ENCODE measurements around the gene LYRM4.

The LYRM4 gene

GRCh38 chr6:5246141-5247097 lies 14.3 kb downstream of the LYRM4 start:
- ATAC-seq (no peak), DNase-seq (no peak)
- Mint-ChIP-seq H3K9me3 (no peaks in the 10 kb centered on the region), H3K27ac (no peak overlapping the region), H3K4me3 (no peak overlapping the region), H3K4me1 (peaks cover 2% of the 10 kb centered on the region), H3K27me3 (no peaks in the 10 kb centered on the region), H3K36me3 (ENCODE audit: low read depth) (peaks cover 7% of the 10 kb centered on the region)

GRCh38 chr6:5243069-5243468 lies 17.7 kb downstream of the LYRM4 start:
- Mint-ChIP-seq H3K4me1 (no peaks in the 10 kb centered on the region), H3K4me3 (no peak overlapping the region), H3K27me3 (no peaks in the 10 kb centered on the region), H3K9me3 (no peaks in the 10 kb centered on the region), H3K36me3 (ENCODE audit: low read depth) (peaks cover 6% of the 10 kb centered on the region), H3K27ac (no peak overlapping the region)
- DNase-seq (no peak), ATAC-seq (no peak)

GRCh38 chr6:5241252-5241651 lies 19.5 kb downstream of the LYRM4 start:
- Mint-ChIP-seq H3K27ac (no peak overlapping the region), H3K4me3 (no peak overlapping the region), H3K4me1 (no peaks in the 10 kb centered on the region), H3K36me3 (ENCODE audit: low read depth) (peaks cover 6% of the 10 kb centered on the region), H3K9me3 (no peaks in the 10 kb centered on the region), H3K27me3 (no peaks in the 10 kb centered on the region)
- DNase-seq, result no peak
- ATAC-seq, result no peak

- Mint-ChIP-seq H3K36me3 (ENCODE audit: low read depth) (peaks cover 8% of the 10 kb centered on the region), H3K4me3 (no peak overlapping the region), H3K27ac (no peak overlapping the region), H3K4me1 (no peaks in the 10 kb centered on the region), H3K27me3 (no peaks in the 10 kb centered on the region), H3K9me3 (no peaks in the 10 kb centered on the region)
- no peak for DNase-seq
- ATAC-seq, result no peak
Measured at GRCh38 chr6:5238336-5238735, 22.4 kb downstream of the LYRM4 start.

- peaks cover 8% of the 10 kb centered on the region for H3K36me3 Mint-ChIP-seq (ENCODE audit: low read depth)
- H3K4me3 Mint-ChIP-seq, result no peak overlapping the region
- DNase-seq (no peak), ATAC-seq (no peak)
- H3K27ac Mint-ChIP-seq, result no peak overlapping the region
- no peaks in the 10 kb centered on the region for H3K4me1 Mint-ChIP-seq
- no peaks in the 10 kb centered on the region for H3K27me3 Mint-ChIP-seq
- no peaks in the 10 kb centered on the region for H3K9me3 Mint-ChIP-seq
Measured at GRCh38 chr6:5237805-5238204, 22.9 kb downstream of the LYRM4 start.

- no peak for ATAC-seq
- no peaks in the 10 kb centered on the region for H3K27me3 Mint-ChIP-seq
- no peaks in the 10 kb centered on the region for H3K9me3 Mint-ChIP-seq
- H3K36me3 Mint-ChIP-seq (ENCODE audit: low read depth), result peaks cover 6% of the 10 kb centered on the region
- no peak overlapping the region for H3K4me3 Mint-ChIP-seq
- DNase-seq, result no peak
- no peaks in the 10 kb centered on the region for H3K4me1 Mint-ChIP-seq
- H3K27ac Mint-ChIP-seq, result no peak overlapping the region
Measured at GRCh38 chr6:5235830-5236229, 24.9 kb downstream of the LYRM4 start.

GRCh38 chr6:5234874-5235273 lies 25.9 kb downstream of the LYRM4 start:
- H3K27ac Mint-ChIP-seq, result no peak overlapping the region
- H3K27me3 Mint-ChIP-seq, result no peaks in the 10 kb centered on the region
- peaks cover 5% of the 10 kb centered on the region for H3K36me3 Mint-ChIP-seq (ENCODE audit: low read depth)
- ATAC-seq (no peak), DNase-seq (no peak)
- no peaks in the 10 kb centered on the region for H3K9me3 Mint-ChIP-seq
- H3K4me3 Mint-ChIP-seq, result no peak overlapping the region
- H3K4me1 Mint-ChIP-seq, result no peaks in the 10 kb centered on the region

GRCh38 chr6:5231289-5231688 lies 29.5 kb downstream of the LYRM4 start:
- DNase-seq (no peak), ATAC-seq (no peak)
- H3K27ac Mint-ChIP-seq, result no peak overlapping the region
- H3K27me3 Mint-ChIP-seq, result no peaks in the 10 kb centered on the region
- no peaks in the 10 kb centered on the region for H3K9me3 Mint-ChIP-seq
- peaks cover 10% of the 10 kb centered on the region for H3K36me3 Mint-ChIP-seq (ENCODE audit: low read depth)
- no peaks in the 10 kb centered on the region for H3K4me1 Mint-ChIP-seq
- no peak overlapping the region for H3K4me3 Mint-ChIP-seq

- no peak overlapping the region for H3K27ac Mint-ChIP-seq
Measured at GRCh38 chr6:5230081-5230480, 30.7 kb downstream of the LYRM4 start.

GRCh38 chr6:5229356-5229755 lies 31.4 kb downstream of the LYRM4 start:
- Mint-ChIP-seq H3K27ac (no peak overlapping the region), H3K4me1 (no peaks in the 10 kb centered on the region), H3K4me3 (no peak overlapping the region), H3K27me3 (no peaks in the 10 kb centered on the region), H3K9me3 (no peaks in the 10 kb centered on the region), H3K36me3 (ENCODE audit: low read depth) (peaks cover 5% of the 10 kb centered on the region)
- no peak for DNase-seq
- no peak for ATAC-seq

More at GRCh38 chr6:5230081-5230480, 30.7 kb downstream of the LYRM4 start:
- no peak overlapping the region for H3K4me3 Mint-ChIP-seq
- no peaks in the 10 kb centered on the region for H3K4me1 Mint-ChIP-seq
- no peaks in the 10 kb centered on the region for H3K9me3 Mint-ChIP-seq
- H3K27me3 Mint-ChIP-seq, result no peaks in the 10 kb centered on the region
- ATAC-seq, result no peak
- H3K36me3 Mint-ChIP-seq (ENCODE audit: low read depth), result peaks cover 5% of the 10 kb centered on the region
- DNase-seq, result no peak

- no peaks in the 10 kb centered on the region for H3K27me3 Mint-ChIP-seq
- H3K27ac Mint-ChIP-seq, result no peak overlapping the region
- DNase-seq (no peak), ATAC-seq (no peak)
- no peaks in the 10 kb centered on the region for H3K4me1 Mint-ChIP-seq
- peaks cover 11% of the 10 kb centered on the region for H3K36me3 Mint-ChIP-seq (ENCODE audit: low read depth)
- H3K4me3 Mint-ChIP-seq, result no peak overlapping the region
- no peaks in the 10 kb centered on the region for H3K9me3 Mint-ChIP-seq
Measured at GRCh38 chr6:5223309-5223708, 37.4 kb downstream of the LYRM4 start.

GRCh38 chr6:5220443-5220842 lies 40.3 kb downstream of the LYRM4 start:
- H3K27me3 Mint-ChIP-seq, result no peaks in the 10 kb centered on the region
- peaks cover 11% of the 10 kb centered on the region for H3K36me3 Mint-ChIP-seq (ENCODE audit: low read depth)
- ATAC-seq, result no peak
- no peaks in the 10 kb centered on the region for H3K4me1 Mint-ChIP-seq
- no peak overlapping the region for H3K27ac Mint-ChIP-seq
- no peak overlapping the region for H3K4me3 Mint-ChIP-seq
- no peaks in the 10 kb centered on the region for H3K9me3 Mint-ChIP-seq
- no peak for DNase-seq

- Mint-ChIP-seq H3K36me3 (ENCODE audit: low read depth) (peaks cover 16% of the 10 kb centered on the region), H3K9me3 (no peaks in the 10 kb centered on the region), H3K4me3 (no peak overlapping the region), H3K27me3 (no peaks in the 10 kb centered on the region), H3K27ac (no peak overlapping the region), H3K4me1 (no peaks in the 10 kb centered on the region)
- ATAC-seq, result no peak
- no peak for DNase-seq
Measured at GRCh38 chr6:5219011-5219691, 41.6 kb downstream of the LYRM4 start.

- Mint-ChIP-seq H3K36me3 (ENCODE audit: low read depth) (peaks cover 29% of the 10 kb centered on the region), H3K4me1 (no peaks in the 10 kb centered on the region), H3K4me3 (no peak overlapping the region), H3K27me3 (no peaks in the 10 kb centered on the region), H3K27ac (no peak overlapping the region), H3K9me3 (no peaks in the 10 kb centered on the region)
- DNase-seq (no peak), ATAC-seq (no peak)
Measured at GRCh38 chr6:5217356-5217755, 43.4 kb downstream of the LYRM4 start.

- no peaks in the 10 kb centered on the region for H3K9me3 Mint-ChIP-seq
- peaks cover 23% of the 10 kb centered on the region for H3K36me3 Mint-ChIP-seq (ENCODE audit: low read depth)
- H3K4me3 Mint-ChIP-seq, result no peak overlapping the region
- DNase-seq, result no peak
- ATAC-seq, result no peak
- H3K27ac Mint-ChIP-seq, result no peak overlapping the region
- H3K4me1 Mint-ChIP-seq, result no peaks in the 10 kb centered on the region
- no peaks in the 10 kb centered on the region for H3K27me3 Mint-ChIP-seq
Measured at GRCh38 chr6:5215799-5216198, 45.0 kb downstream of the LYRM4 start.
